ENCODE measurements around the gene NAA50. TPM values are rescaled to one million over a fixed set of nuclear protein-coding genes. Genes with fewer than 3 reads are reported as not detected.

NAA50 gene
- total and polyA plus RNA-seq, 2 of the 13 experiments (the other 11 are each of a cell fraction or from before 2014, with no cell fraction given) = 30.2 to 233 TPM

DNA sequence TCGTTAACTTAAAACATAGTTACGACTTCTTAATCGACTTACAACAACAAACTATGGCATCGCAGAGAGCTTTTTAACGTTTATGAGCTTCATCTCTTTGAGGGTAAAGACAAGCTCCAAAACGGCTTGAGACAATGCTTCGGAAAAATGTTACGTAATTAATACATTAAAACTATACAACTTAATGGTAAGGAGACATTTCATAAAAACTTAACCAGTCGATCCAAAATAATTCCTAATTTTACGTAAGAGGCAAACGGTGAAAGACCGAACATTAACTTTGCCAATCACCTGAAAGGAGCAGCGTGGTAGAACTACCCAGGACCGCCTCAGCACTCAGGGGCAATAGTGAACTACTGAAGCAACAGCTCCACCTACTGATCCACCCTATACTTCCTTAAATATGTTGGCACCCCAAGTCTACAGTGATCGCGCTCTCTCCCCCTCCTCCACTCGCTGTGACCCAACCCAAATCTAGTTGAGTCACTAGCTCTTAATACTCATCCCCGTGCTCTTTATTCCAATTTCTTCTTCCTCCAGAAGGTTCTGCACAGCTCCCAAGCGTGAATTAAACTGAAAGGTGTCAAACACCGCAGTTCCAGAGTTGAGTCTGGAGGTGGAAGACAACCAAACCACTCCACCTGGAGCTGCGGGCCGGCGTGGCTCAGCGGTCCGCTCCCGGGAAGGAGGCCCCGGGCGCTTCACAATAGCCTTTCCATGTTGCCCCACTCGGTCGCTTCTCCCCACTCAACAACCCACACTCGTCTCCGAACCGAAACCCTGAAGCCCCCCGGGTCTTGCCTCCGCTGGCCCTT, 901 bp downstream of the NAA50 start (continued):
- TF ChIP-seq MAX (IDR thresholded peaks at IDR 0.05) (no peak; the same call in 1 of the 2 replicates), CHD2 (IDR thresholded peaks at IDR 0.05; ENCODE audit: low read depth, low read length) (no peak), ZNF704 (CRISPR knock-in tag; IDR thresholded peaks at IDR 0.05; ENCODE audit: borderline replicate concordance) (0 out of 2 replicates have a peak, but pooled peaks have one; percentile 81), U2AF2 (IDR thresholded peaks at IDR 0.05; ENCODE audit: low read depth, low read length) (no peak), KDM3A (CRISPR knock-in tag; IDR thresholded peaks at IDR 0.05; ENCODE audit: low read depth) (no peak), MTERF4 (CRISPR knock-in tag; IDR thresholded peaks at IDR 0.05) (no peak), ZNF431 (CRISPR knock-in tag; IDR thresholded peaks at IDR 0.05; ENCODE audit: borderline replicate concordance, low read depth) (peak; percentile 29; the same call in 1 of the 2 replicates), ATF4 (CRISPR knock-in tag; IDR thresholded peaks at IDR 0.05) (no peak), MYC (CRISPR knock-in tag; IDR thresholded peaks at IDR 0.05; ENCODE audit: borderline replicate concordance) (no peak; the same call in 1 of the 2 replicates), SCMH1 (CRISPR knock-in tag; IDR thresholded peaks at IDR 0.05; ENCODE audit: borderline replicate concordance) (no peak), STAT5B (CRISPR knock-in tag; IDR thresholded peaks at IDR 0.05) (no peak), ZNF143 (CRISPR knock-in tag; IDR thresholded peaks at IDR 0.05) (no peak), REST (IDR thresholded peaks at IDR 0.05; ENCODE audit: borderline replicate concordance in 1 of 2, low read depth in 1 of 2, low read length in 2 of 2) (no peak), CBX5 (CRISPR knock-in tag; IDR thresholded peaks at IDR 0.05; ENCODE audit: borderline replicate concordance) (no peak)
- TF ChIP-seq, protein P1, sequence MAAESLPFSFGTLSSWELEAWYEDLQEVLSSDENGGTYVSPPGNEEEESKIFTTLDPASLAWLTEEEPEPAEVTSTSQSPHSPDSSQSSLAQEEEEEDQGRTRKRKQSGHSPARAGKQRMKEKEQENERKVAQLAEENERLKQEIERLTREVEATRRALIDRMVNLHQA (CRISPR knock-in tag; IDR thresholded peaks at IDR 0.05) = no peak
- TF ChIP-seq, protein P2, sequence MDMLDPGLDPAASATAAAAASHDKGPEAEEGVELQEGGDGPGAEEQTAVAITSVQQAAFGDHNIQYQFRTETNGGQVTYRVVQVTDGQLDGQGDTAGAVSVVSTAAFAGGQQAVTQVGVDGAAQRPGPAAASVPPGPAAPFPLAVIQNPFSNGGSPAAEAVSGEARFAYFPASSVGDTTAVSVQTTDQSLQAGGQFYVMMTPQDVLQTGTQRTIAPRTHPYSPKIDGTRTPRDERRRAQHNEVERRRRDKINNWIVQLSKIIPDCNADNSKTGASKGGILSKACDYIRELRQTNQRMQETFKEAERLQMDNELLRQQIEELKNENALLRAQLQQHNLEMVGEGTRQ (IDR thresholded peaks at IDR 0.05; ENCODE audit: low read depth, low read length) = no peak
- TF ChIP-seq, protein P2 (CRISPR knock-in tag; IDR thresholded peaks at IDR 0.05; ENCODE audit: borderline replicate concordance) = no peak

Measured in HepG2 (cell line).